Choroid plexus epithelial cell (primary cell): ENCODE results near the gene GRB10.

Experiments used
- DNase-seq: peaks from one replicate; pipeline ENCODE4 v3.0.0-alpha.2; 2010; ENCODE audit warnings: low read depth
- H3K4me3 ChIP-seq: 2 replicates; pipeline ENCODE4 v1.5.1; 2011; ENCODE audit warnings: low read depth, mild to moderate bottlenecking, control low read depth, low read length, moderate library complexity
- CTCF ChIP-seq: conservative IDR thresholded peaks from 2 replicates; pipeline ENCODE4 v1.5.1; 2011; ENCODE audit warnings: low read depth, mild to moderate bottlenecking, control low read depth, inconsistent platforms, low read length, moderate library complexity

GRB10 gene

GRCh38 chr7:50662041-50662694 is 120.5 kb downstream of the GRB10 start:
- DNase-seq = peak; percentile 6
- TF ChIP-seq CTCF = no peak
- no peak overlapping the region for H3K4me3 ChIP-seq

- no peak overlapping the region for H3K4me3 ChIP-seq
- no peak for TF ChIP-seq CTCF
- DNase-seq = no peak
Observed at GRCh38 chr7:50661345-50662040, 121.2 kb downstream of the GRB10 start.

- TF ChIP-seq CTCF = no peak
- no peak for DNase-seq
- no peak overlapping the region for H3K4me3 ChIP-seq
Observed at GRCh38 chr7:50660830-50661175, 121.9 kb downstream of the GRB10 start.

- H3K4me3 ChIP-seq = no peak overlapping the region
- DNase-seq = no peak
- TF ChIP-seq CTCF = no peak
Observed at GRCh38 chr7:50660040-50660829, 122.5 kb downstream of the GRB10 start.

- no peak overlapping the region for H3K4me3 ChIP-seq
- DNase-seq = no peak
- TF ChIP-seq CTCF = no peak
Observed at GRCh38 chr7:50659329-50659965, 123.2 kb downstream of the GRB10 start.

- H3K4me3 ChIP-seq = no peak overlapping the region
- no peak for DNase-seq
- no peak for TF ChIP-seq CTCF
Observed at GRCh38 chr7:50658696-50659095, 124.0 kb downstream of the GRB10 start.
